Bronchus fibroblast of lung (primary cell): ENCODE data around the gene S1PR1. TPM values are rescaled to one million over a fixed set of nuclear protein-coding genes. Genes with fewer than 3 reads are reported as not detected.

Source experiments
- total RNA-seq: library from RNA; depleted of rRNA; stranded (reverse); fragments of >200 nt; gene quantifications from 2 replicates; pipeline ENCODE4 v1.2.3, GENCODE V29; 2015

Gene S1PR1
- 15.5 and 16.8 TPM in 2 replicates for total RNA-seq

GRCh38 chr1:101236516-101237228 is at the start of gene S1PR1:
TSS of gene S1PR1 (plus strand) at chr1:101237019. CDS start at chr1:101238985, 1,966 bp downstream.

Other genes starting within 250 kb of the S1PR1 start
- gene DPH5, start 211.2 kb upstream of the S1PR1 start, total RNA-seq = 36.7 and 40.4 TPM in 2 replicates